Osteocyte (in vitro differentiated cells): ENCODE measurements around the gene MED8. TPM values are rescaled to one million over a fixed set of nuclear protein-coding genes. Genes with fewer than 3 reads are reported as not detected.

Source experiments
- DNase-seq: peaks from one replicate; pipeline ENCODE4 v3.0.0; 2021; ENCODE audit warnings: mixed read lengths; ENCODE audit not compliant: unreplicated experiment; ENCODE audit errors: extremely low spot score
- H3K27ac Mint-ChIP-seq: one replicate; pipeline ENCODE4 v1.8.0; 2021; ENCODE audit warnings: mild to moderate bottlenecking, mixed read lengths; ENCODE audit not compliant: unreplicated experiment
- H3K27me3 Mint-ChIP-seq: one replicate; pipeline ENCODE4 v1.8.0; 2021; ENCODE audit warnings: mixed read lengths; ENCODE audit not compliant: unreplicated experiment
- H3K36me3 Mint-ChIP-seq: one replicate; pipeline ENCODE4 v1.8.0; 2021; ENCODE audit warnings: mixed read lengths; ENCODE audit not compliant: unreplicated experiment
- H3K4me1 Mint-ChIP-seq: one replicate; pipeline ENCODE4 v1.8.0; 2021; ENCODE audit warnings: mixed read lengths; ENCODE audit not compliant: unreplicated experiment
- H3K4me3 Mint-ChIP-seq: one replicate; pipeline ENCODE4 v1.8.0; 2021; ENCODE audit warnings: mild to moderate bottlenecking, moderate library complexity, mixed read lengths; ENCODE audit not compliant: unreplicated experiment
- H3K9me3 Mint-ChIP-seq: one replicate; pipeline ENCODE4 v1.8.0; 2021; ENCODE audit warnings: mixed read lengths; ENCODE audit not compliant: unreplicated experiment
- CTCF ChIP-seq: fragments of 200-600 bp; sonication (generic); IDR thresholded peaks from 2 replicates; pipeline ENCODE4 v1.5.0; 2021; ENCODE audit warnings: antibody characterized with exemption, mild to moderate bottlenecking, moderate library complexity
- total RNA-seq: library from RNA; stranded (reverse); gene quantifications from 2 replicates; pipeline ENCODE4 v1.2.1, GENCODE V29; 2021

The MED8 gene
- total RNA-seq, 1 donor from 2014 or later, result 40.4 TPM

- Mint-ChIP-seq H3K27ac (peak overlapping the region; percentile 71), H3K4me3 (peak overlapping the region; percentile 84), H3K4me1 (peaks cover 48% of the 10 kb centered on the region), H3K36me3 (peaks cover 19% of the 10 kb centered on the region), H3K27me3 (no peaks in the 10 kb centered on the region), H3K9me3 (no peaks in the 10 kb centered on the region)
- no peak for DNase-seq
- TF ChIP-seq CTCF, result no peak
These were observed 23.9 kb downstream of the MED8 start for GRCh38 chr1:43365678-43366077.

- Mint-ChIP-seq H3K36me3 (peaks cover 19% of the 10 kb centered on the region), H3K4me1 (peaks cover 59% of the 10 kb centered on the region), H3K27ac (peak overlapping the region; percentile 12), H3K4me3 (no peak overlapping the region), H3K27me3 (no peaks in the 10 kb centered on the region), H3K9me3 (no peaks in the 10 kb centered on the region)
- no peak for TF ChIP-seq CTCF
- DNase-seq, result no peak
These were observed 25.6 kb downstream of the MED8 start for GRCh38 chr1:43363935-43364525.

GRCh38 chr1:43363283-43363934 lies 26.2 kb downstream of the MED8 start:
- Mint-ChIP-seq H3K27ac (no peak overlapping the region), H3K27me3 (no peaks in the 10 kb centered on the region)
- DNase-seq, result no peak

GRCh38 chr1:43360616-43361015 lies 29.0 kb downstream of the MED8 start:
- H3K9me3 Mint-ChIP-seq, result no peaks in the 10 kb centered on the region
- no peak overlapping the region for H3K27ac Mint-ChIP-seq
- H3K36me3 Mint-ChIP-seq, result peaks cover 19% of the 10 kb centered on the region
- no peaks in the 10 kb centered on the region for H3K27me3 Mint-ChIP-seq
- no peak for TF ChIP-seq CTCF
- no peak for DNase-seq
- H3K4me3 Mint-ChIP-seq, result peak overlapping the region; percentile 88
- H3K4me1 Mint-ChIP-seq, result peaks cover 44% of the 10 kb centered on the region

More at GRCh38 chr1:43363283-43363934, 26.2 kb downstream of the MED8 start:
- Mint-ChIP-seq H3K4me1 (peaks cover 55% of the 10 kb centered on the region), H3K36me3 (peaks cover 19% of the 10 kb centered on the region), H3K4me3 (no peak overlapping the region), H3K9me3 (no peaks in the 10 kb centered on the region)
- no peak for TF ChIP-seq CTCF

DNA sequence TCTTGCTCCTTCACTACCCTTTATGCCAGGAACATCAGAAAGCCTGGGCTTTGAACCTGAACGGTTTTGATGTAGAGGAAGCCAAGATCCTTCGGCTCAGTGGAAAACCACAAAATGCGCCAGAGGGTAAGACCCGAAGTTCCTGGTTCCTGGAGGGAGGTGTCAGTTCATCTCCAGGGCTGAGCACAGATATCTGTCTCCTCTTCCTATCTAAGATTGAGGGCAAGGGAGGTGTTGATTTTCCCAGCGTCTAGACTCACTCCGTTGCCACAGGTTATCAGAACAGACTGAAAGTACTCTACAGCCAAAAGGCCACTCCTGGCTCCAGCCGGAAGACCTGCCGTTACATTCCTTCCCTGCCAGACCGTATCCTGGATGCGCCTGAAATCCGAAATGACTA lies 29.9 kb downstream of the MED8 start:
- Mint-ChIP-seq H3K4me1 (peaks cover 40% of the 10 kb centered on the region), H3K4me3 (peak overlapping the region; percentile 88), H3K9me3 (no peaks in the 10 kb centered on the region), H3K27me3 (no peaks in the 10 kb centered on the region), H3K36me3 (peaks cover 14% of the 10 kb centered on the region), H3K27ac (peak overlapping the region; percentile 21)
- no peak for DNase-seq
- no peak for TF ChIP-seq CTCF
